Stimulated activated CD4-positive, alpha-beta T cell treated with anti-CD3 and anti-CD28 coated beads, Interleukin-1b, Interleukin-23, amount 100 ng/mL, for 48 hours (primary cell): ENCODE measurements around the gene F11R.
"Not testable (repeated sequence)": the region's sequence is repeated elsewhere in the genome, so short reads cannot be mapped to it uniquely, and the experiment has no call there.

Experiments used
- DNase-seq: peaks from one replicate; pipeline ENCODE4 v3.0.0-alpha.2; 2020

Gene F11R

GRCh38 chr1:161039546-161039945 is 18.6 kb upstream of the F11R start:
- DNase-seq = no peak

GRCh38 chr1:161039154-161039545 is 18.2 kb upstream of the F11R start:
- DNase-seq = no peak

GRCh38 chr1:161038523-161039153 is 17.7 kb upstream of the F11R start, which contains the start of gene TSTD1:
TSTD1 (minus strand) TSS chr1:161038964; CDS start chr1:161038889, 75 bp downstream.
- DNase-seq = peak; percentile 82

- DNase-seq = no peak
These were observed 16.9 kb upstream of the F11R start for GRCh38 chr1:161037661-161038522.

- DNase-seq = peak; percentile 44
These were observed 12.8 kb upstream of the F11R start for GRCh38 chr1:161033751-161034150.

- DNase-seq = no peak
These were observed 11.5 kb upstream of the F11R start for GRCh38 chr1:161032409-161032808.

GRCh38 chr1:161031874-161032273 is 10.9 kb upstream of the F11R start:
- DNase-seq = no peak

GRCh38 chr1:161029466-161029865 is 8.5 kb upstream of the F11R start:
- not testable (repeated sequence) for DNase-seq

GRCh38 chr1:161026954-161027353 is 6.0 kb upstream of the F11R start:
- DNase-seq = peak; percentile 53

GRCh38 chr1:161022432-161022831 is 1.5 kb upstream of the F11R start:
- not testable (repeated sequence) for DNase-seq

- DNase-seq = no peak
These were observed 1.0 kb upstream of the F11R start for GRCh38 chr1:161021970-161022353.

GRCh38 chr1:161021165-161021969 is 415 bp upstream of the F11R start:
- peak; percentile 86 for DNase-seq

GRCh38 chr1:161019751-161020495 is 1.0 kb downstream of the F11R start:
- DNase-seq = no peak

GRCh38 chr1:161019111-161019660 is 1.8 kb downstream of the F11R start:
- not testable (repeated sequence) for DNase-seq

- no peak for DNase-seq
These were observed 2.4 kb downstream of the F11R start for GRCh38 chr1:161018631-161018930.

GRCh38 chr1:161017756-161018630 is 3.0 kb downstream of the F11R start:
- DNase-seq = no peak

- DNase-seq = not testable (repeated sequence)
These were observed 3.8 kb downstream of the F11R start for GRCh38 chr1:161017181-161017580.

GRCh38 chr1:161016683-161017082 is 4.3 kb downstream of the F11R start:
- not testable (repeated sequence) for DNase-seq

GRCh38 chr1:161013488-161014230 is 7.3 kb downstream of the F11R start:
- peak; percentile 75 for DNase-seq

- no peak for DNase-seq
These were observed 7.8 kb downstream of the F11R start for GRCh38 chr1:161013131-161013487.

- no peak for DNase-seq
These were observed 8.5 kb downstream of the F11R start for GRCh38 chr1:161012420-161012819.
